NCI-H2171 treated with DMSO at 0.1 percent for 48 hours (cell line): ENCODE results near the gene PPP1R12B.

Source experiments
- DNase-seq: peaks from one replicate; lab custom pipeline; 2025; lab: John Stamatoyannopoulos, UW

Gene PPP1R12B

GRCh38 chr1:202348509-202349205, at the start of gene PPP1R12B:
Gene PPP1R12B (plus strand): TSS chr1:202348699. CDS start chr1:202348852, 153 bp downstream.
- DNase-seq: peak; percentile 99

GRCh38 chr1:202302166-202302565, 46.3 kb upstream of the PPP1R12B start:
- no peak for DNase-seq

- DNase-seq: no peak
Measured at GRCh38 chr1:202304375-202304774, 44.1 kb upstream of the PPP1R12B start.

- DNase-seq: no peak
Measured at GRCh38 chr1:202305168-202305567, 43.3 kb upstream of the PPP1R12B start.

- no peak for DNase-seq
Measured at GRCh38 chr1:202306535-202307345, 41.8 kb upstream of the PPP1R12B start.

GRCh38 chr1:202310071-202310725, 38.3 kb upstream of the PPP1R12B start:
- no peak for DNase-seq

GRCh38 chr1:202310746-202311145, 37.8 kb upstream of the PPP1R12B start:
- peak; percentile 28 for DNase-seq

GRCh38 chr1:202311875-202312635, 36.4 kb upstream of the PPP1R12B start:
- peak; percentile 75 for DNase-seq

- DNase-seq: peak; percentile 84
Measured at GRCh38 chr1:202315576-202316168, 32.8 kb upstream of the PPP1R12B start.

- no peak for DNase-seq
Measured at GRCh38 chr1:202316186-202316585, 32.3 kb upstream of the PPP1R12B start.

GRCh38 chr1:202317941-202318925, 30.3 kb upstream of the PPP1R12B start:
- no peak for DNase-seq

GRCh38 chr1:202319381-202320080, 29.0 kb upstream of the PPP1R12B start:
- no peak for DNase-seq

- DNase-seq: no peak
Measured at GRCh38 chr1:202320081-202320405, 28.5 kb upstream of the PPP1R12B start.

GRCh38 chr1:202323731-202324130, 24.8 kb upstream of the PPP1R12B start:
- no peak for DNase-seq

GRCh38 chr1:202324646-202325045, 23.9 kb upstream of the PPP1R12B start:
- no peak for DNase-seq

GRCh38 chr1:202329891-202330290, 18.6 kb upstream of the PPP1R12B start:
- no peak for DNase-seq

GRCh38 chr1:202333861-202334260, 14.6 kb upstream of the PPP1R12B start:
- DNase-seq: no peak

- peak; percentile 83 for DNase-seq
Measured at GRCh38 chr1:202343652-202344349, 4.7 kb upstream of the PPP1R12B start.

- DNase-seq: no peak
Measured at GRCh38 chr1:202348005-202348508, 442 bp upstream of the PPP1R12B start.
